ENCODE data around the gene SLC18A2.

Gene SLC18A2

DNA sequence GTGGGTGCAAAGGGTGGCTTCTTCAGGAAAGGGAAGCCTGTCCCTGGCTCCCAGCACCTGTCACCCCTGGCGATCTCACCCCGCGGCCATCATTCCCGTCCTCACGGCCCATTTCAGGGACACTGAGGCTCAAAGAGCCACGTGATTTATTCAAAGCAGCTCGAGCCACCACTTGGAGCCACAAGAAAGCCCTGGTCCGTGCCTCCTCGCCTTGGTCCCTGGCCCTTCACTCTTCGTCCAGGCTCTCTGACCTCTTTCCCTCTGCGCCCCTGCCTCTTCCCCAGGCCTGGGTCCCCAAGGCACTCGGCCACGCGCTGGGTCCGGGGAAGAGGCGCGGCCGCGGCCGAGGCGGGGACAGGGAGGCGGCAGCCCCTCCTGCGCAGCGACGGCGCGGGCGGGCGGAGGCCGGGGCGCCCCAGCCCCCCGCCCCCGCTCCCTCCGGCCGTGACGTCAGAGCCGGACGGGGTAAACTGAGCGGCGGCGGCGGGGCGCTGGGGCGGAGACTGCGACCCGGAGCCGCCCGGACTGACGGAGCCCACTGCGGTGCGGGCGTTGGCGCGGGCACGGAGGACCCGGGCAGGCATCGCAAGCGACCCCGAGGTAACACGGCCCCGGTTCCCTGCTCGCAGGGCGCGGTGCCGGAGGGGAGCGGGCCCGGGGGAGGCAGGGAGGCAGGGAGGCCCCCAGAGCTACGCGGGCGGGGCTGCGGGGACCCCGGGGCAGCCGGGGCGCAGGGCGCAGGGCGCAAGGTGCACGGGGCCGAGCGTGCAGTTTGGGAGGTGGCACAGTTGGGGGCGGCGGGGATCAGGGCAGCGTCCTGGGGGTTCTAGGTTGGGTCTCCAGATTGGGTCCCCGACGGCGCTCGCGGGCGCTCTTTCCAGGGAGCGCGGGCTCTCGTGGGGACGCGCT, at the start of gene SLC18A2:
SLC18A2 (plus strand) TSS at position 494 of the 909 bp plus-strand sequence. CDS start 580 bp downstream, outside the sequence.
- H3K4me2 ChIP-seq = no peak within 1 kb of the TSS
- H3K9ac ChIP-seq = no peak within 1 kb of the TSS
- no peak within 1 kb of the TSS for H2AFZ ChIP-seq (ENCODE audit: low read depth)
- TF ChIP-seq, protein P1, sequence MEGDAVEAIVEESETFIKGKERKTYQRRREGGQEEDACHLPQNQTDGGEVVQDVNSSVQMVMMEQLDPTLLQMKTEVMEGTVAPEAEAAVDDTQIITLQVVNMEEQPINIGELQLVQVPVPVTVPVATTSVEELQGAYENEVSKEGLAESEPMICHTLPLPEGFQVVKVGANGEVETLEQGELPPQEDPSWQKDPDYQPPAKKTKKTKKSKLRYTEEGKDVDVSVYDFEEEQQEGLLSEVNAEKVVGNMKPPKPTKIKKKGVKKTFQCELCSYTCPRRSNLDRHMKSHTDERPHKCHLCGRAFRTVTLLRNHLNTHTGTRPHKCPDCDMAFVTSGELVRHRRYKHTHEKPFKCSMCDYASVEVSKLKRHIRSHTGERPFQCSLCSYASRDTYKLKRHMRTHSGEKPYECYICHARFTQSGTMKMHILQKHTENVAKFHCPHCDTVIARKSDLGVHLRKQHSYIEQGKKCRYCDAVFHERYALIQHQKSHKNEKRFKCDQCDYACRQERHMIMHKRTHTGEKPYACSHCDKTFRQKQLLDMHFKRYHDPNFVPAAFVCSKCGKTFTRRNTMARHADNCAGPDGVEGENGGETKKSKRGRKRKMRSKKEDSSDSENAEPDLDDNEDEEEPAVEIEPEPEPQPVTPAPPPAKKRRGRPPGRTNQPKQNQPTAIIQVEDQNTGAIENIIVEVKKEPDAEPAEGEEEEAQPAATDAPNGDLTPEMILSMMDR (conservative IDR thresholded peaks at IDR 0.05; ENCODE audit: low read depth, low read length) = no peak
- no peaks in the 10 kb centered on the region for H3K36me3 ChIP-seq (ENCODE audit: insufficient read depth)
- H3K4me3 ChIP-seq (IDR thresholded peaks at IDR 0.05; ENCODE audit: insufficient read depth, low read depth, low read length) = no peak within 1 kb of the TSS
- H3K4me1 ChIP-seq (ENCODE audit: low read depth, poor library complexity, severe bottlenecking) = no peaks in the 10 kb centered on the region
- no peaks in the 10 kb centered on the region for H3K79me2 ChIP-seq (ENCODE audit: insufficient read depth, low read depth)
- no peak within 1 kb of the TSS for H3K27ac ChIP-seq
- H3K27me3 ChIP-seq (ENCODE audit: insufficient read depth, low read depth) = no peaks in the 10 kb centered on the region
- no peaks in the 10 kb centered on the region for H4K20me1 ChIP-seq (ENCODE audit: insufficient read depth)

DNA sequence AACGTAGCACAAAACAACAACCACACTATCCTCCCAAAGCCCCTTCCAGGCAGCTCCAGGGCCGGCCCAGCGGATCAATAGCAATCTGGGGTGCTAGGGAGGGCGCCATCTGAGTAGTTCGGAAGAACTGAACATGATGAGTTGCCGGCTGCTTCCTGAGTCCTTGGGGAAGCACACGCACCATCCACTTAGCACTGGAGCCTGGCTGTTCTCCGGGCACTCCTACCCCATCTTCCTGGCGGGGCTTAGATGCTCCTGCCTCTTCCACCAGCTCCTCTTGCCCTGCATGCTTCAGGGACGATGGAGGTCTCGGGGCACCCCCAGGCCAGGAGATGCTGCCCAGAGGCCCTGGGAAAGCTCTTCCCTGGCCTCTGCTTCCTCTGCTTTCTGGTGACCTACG, 43.7 kb upstream of the SLC18A2 start, which contains the start of gene KCNK18:
KCNK18 (plus strand) TSS at position 301 of the 400 bp plus-strand sequence; CDS start at position 301, 0 bp downstream.
- Histone ChIP-seq H3K4me2 (no peak within 1 kb of the TSS), H3K36me3 (ENCODE audit: insufficient read depth) (no peaks in the 10 kb centered on the region), H3K9ac (no peak within 1 kb of the TSS), H3K4me1 (ENCODE audit: low read depth, poor library complexity, severe bottlenecking) (no peaks in the 10 kb centered on the region), H4K20me1 (ENCODE audit: insufficient read depth) (no peaks in the 10 kb centered on the region), H3K79me2 (ENCODE audit: insufficient read depth, low read depth) (no peaks in the 10 kb centered on the region), H3K4me3 (IDR thresholded peaks at IDR 0.05; ENCODE audit: insufficient read depth, low read depth, low read length) (no peak within 1 kb of the TSS), H2AFZ (ENCODE audit: low read depth) (no peak within 1 kb of the TSS), H3K27me3 (ENCODE audit: insufficient read depth, low read depth) (no peaks in the 10 kb centered on the region), H3K27ac (no peak within 1 kb of the TSS)
- TF ChIP-seq, protein P1 (conservative IDR thresholded peaks at IDR 0.05; ENCODE audit: low read depth, low read length) = no peak

DNA sequence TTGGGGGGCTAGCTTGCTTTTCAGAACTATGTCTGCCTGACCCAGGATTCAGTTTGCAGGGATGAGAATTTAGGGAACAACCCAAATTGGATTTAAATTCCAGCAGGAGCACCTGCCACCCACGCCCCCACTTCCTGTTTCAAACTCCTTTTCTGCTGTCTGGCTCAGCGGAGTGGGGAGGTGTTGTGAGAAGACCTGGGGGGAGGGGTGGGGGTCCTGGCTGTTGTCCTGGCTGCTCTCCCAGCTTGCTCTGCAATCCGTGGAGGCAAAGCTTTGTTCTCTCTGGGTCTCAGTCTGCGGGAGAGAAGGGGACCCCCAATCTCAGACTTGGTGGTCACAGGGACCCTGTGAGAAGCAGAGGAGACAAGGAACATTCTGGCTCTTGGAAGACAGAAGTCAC, 42.8 kb upstream of the SLC18A2 start:
- Histone ChIP-seq H3K9ac (no peak overlapping the region), H3K36me3 (ENCODE audit: insufficient read depth) (no peaks in the 10 kb centered on the region), H3K4me3 (IDR thresholded peaks at IDR 0.05; ENCODE audit: insufficient read depth, low read depth, low read length) (no peak overlapping the region), H3K4me1 (ENCODE audit: low read depth, poor library complexity, severe bottlenecking) (no peaks in the 10 kb centered on the region), H3K4me2 (no peak overlapping the region), H3K27ac (no peak overlapping the region), H2AFZ (ENCODE audit: low read depth) (no peak overlapping the region), H4K20me1 (ENCODE audit: insufficient read depth) (no peaks in the 10 kb centered on the region), H3K27me3 (ENCODE audit: insufficient read depth, low read depth) (no peaks in the 10 kb centered on the region), H3K79me2 (ENCODE audit: insufficient read depth, low read depth) (no peaks in the 10 kb centered on the region)
- TF ChIP-seq, protein P1 (conservative IDR thresholded peaks at IDR 0.05; ENCODE audit: low read depth, low read length) = no peak

DNA sequence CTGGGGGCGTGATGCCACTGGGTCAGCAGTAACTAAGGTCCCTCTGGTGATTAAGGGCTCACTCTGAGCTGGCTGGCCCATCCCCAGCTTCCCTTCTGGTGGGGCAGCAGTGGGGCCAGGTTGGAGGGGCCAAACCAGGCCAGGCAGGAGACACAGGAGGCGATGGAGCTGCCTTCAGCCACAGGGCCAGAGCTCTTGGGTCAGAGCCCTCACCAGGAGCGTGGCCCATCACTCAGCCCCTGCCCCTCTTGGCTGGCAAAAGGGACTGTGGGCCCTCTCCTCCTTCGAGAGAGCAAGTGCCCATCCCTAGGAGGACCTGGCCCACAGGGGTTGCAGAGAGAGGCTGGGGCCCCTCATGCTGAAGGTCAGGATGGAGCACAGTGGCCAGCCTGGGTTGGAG, 39.1 kb upstream of the SLC18A2 start:
- H3K4me2 ChIP-seq = no peak overlapping the region
- no peaks in the 10 kb centered on the region for H3K4me1 ChIP-seq (ENCODE audit: low read depth, poor library complexity, severe bottlenecking)
- no peaks in the 10 kb centered on the region for H3K79me2 ChIP-seq (ENCODE audit: insufficient read depth, low read depth)
- no peaks in the 10 kb centered on the region for H3K36me3 ChIP-seq (ENCODE audit: insufficient read depth)
- H4K20me1 ChIP-seq (ENCODE audit: insufficient read depth) = no peaks in the 10 kb centered on the region
- no peaks in the 10 kb centered on the region for H3K27me3 ChIP-seq (ENCODE audit: insufficient read depth, low read depth)
- H3K27ac ChIP-seq = no peak overlapping the region
- no peak overlapping the region for H2AFZ ChIP-seq (ENCODE audit: low read depth)
- no peak overlapping the region for H3K9ac ChIP-seq
- TF ChIP-seq, protein P1 (conservative IDR thresholded peaks at IDR 0.05; ENCODE audit: low read depth, low read length) = no peak
- H3K4me3 ChIP-seq (IDR thresholded peaks at IDR 0.05; ENCODE audit: insufficient read depth, low read depth, low read length) = no peak overlapping the region

All from KMS-11 (cell line).